ENCODE measurements around the gene SGCD.

GRCh38 chr5:156500755-156501154 lies 173.8 kb downstream of the SGCD start:
- no peak for TF ChIP-seq CTCF (conservative IDR thresholded peaks at IDR 0.05 in 1 of 2, IDR thresholded peaks at IDR 0.05 in 1 of 2; ENCODE audit: extremely low read depth in 1 of 2, insufficient read depth in 1 of 2, low read depth in 1 of 2, low read length in 2 of 2)
- TF ChIP-seq EZH2 (IDR thresholded peaks at IDR 0.05; ENCODE audit: borderline replicate concordance, low read length), result no peak

Data from mammary epithelial cell (primary cell).